Neutrophil (primary cell): ENCODE measurements around the gene MSL1.
A peak's percentile ranks its signal among the peaks of the same experiment; 100 is the strongest.

Source experiments
- H3K27ac ChIP-seq: fragments of 200-600 bp; sonication (generic); 2 replicates; pipeline ENCODE4 v1.5.1; 2016; ENCODE audit warnings: mild to moderate bottlenecking, moderate library complexity
- H3K27me3 ChIP-seq: fragments of 200-600 bp; sonication (generic); 2 replicates; pipeline ENCODE4 v1.6.0; 2016; ENCODE audit warnings: mild to moderate bottlenecking
- H3K36me3 ChIP-seq: fragments of 200-600 bp; sonication (generic); 2 replicates; pipeline ENCODE4 v1.5.1; 2017
- H3K4me1 ChIP-seq, 2 experiments: fragments of 200-600 bp in 1 of 2; sonication (generic) in 1 of 2; 1 replicate in 1 of 2; 2 replicates in 1 of 2; pipeline versions ENCODE4 v1.5.1 to v1.6.1; 2013 to 2016; ENCODE audit warnings: low read depth in 1 of 2, low read length in 1 of 2, mild to moderate bottlenecking in 1 of 2, moderate library complexity in 1 of 2; ENCODE audit not compliant: control insufficient read depth in 1 of 2, insufficient read depth in 1 of 2
- H3K4me3 ChIP-seq, 2 experiments: fragments of 200-600 bp in 1 of 2; sonication (generic) in 1 of 2; 1 replicate in 1 of 2; 2 replicates in 1 of 2; pipeline ENCODE4 v1.5.1; 2013 to 2016; ENCODE audit warnings: low read depth in 1 of 2, low read length in 1 of 2, mild to moderate bottlenecking in 1 of 2, moderate library complexity in 1 of 2
- H3K9me3 ChIP-seq: fragments of 200-600 bp; sonication (generic); 2 replicates; pipeline ENCODE4 v1.5.1; 2016
- CTCF ChIP-seq: fragments of 200-600 bp; sonication (generic); IDR thresholded peaks from 2 replicates; pipeline ENCODE4 v1.5.1; 2016; ENCODE audit warnings: antibody characterized with exemption

The MSL1 gene

GRCh38 chr17:40074175-40074512 is 47.6 kb upstream of the MSL1 start:
- Histone ChIP-seq H3K36me3 (peaks cover 24% of the 10 kb centered on the region), H3K27ac (peak overlapping the region; percentile 79), H3K9me3 (no peaks in the 10 kb centered on the region), H3K4me1 (peaks cover 59 to 68% of the 10 kb centered on the region in 2 experiments), H3K27me3 (no peaks in the 10 kb centered on the region), H3K4me3 (no peak overlapping the region)
- no peak for TF ChIP-seq CTCF

- TF ChIP-seq CTCF, result no peak
- peaks cover 53 to 61% of the 10 kb centered on the region in 2 experiments for H3K4me1 ChIP-seq
- H3K27me3 ChIP-seq, result no peaks in the 10 kb centered on the region
- H3K4me3 ChIP-seq, result peak overlapping the region in 1 of 2 experiments; percentile 32
- no peaks in the 10 kb centered on the region for H3K9me3 ChIP-seq
- H3K36me3 ChIP-seq, result peaks cover 30% of the 10 kb centered on the region
- peak overlapping the region; percentile 79 for H3K27ac ChIP-seq
Observed at GRCh38 chr17:40074871-40075200, 46.9 kb upstream of the MSL1 start.

GRCh38 chr17:40075201-40075941 is 46.4 kb upstream of the MSL1 start:
- peak; percentile 94 for TF ChIP-seq CTCF
- Histone ChIP-seq H3K9me3 (no peaks in the 10 kb centered on the region), H3K27ac (peak overlapping the region; percentile 79), H3K4me3 (peak overlapping the region; percentile 16 to 32), H3K36me3 (peaks cover 30% of the 10 kb centered on the region), H3K27me3 (no peaks in the 10 kb centered on the region), H3K4me1 (peaks cover 48 to 55% of the 10 kb centered on the region in 2 experiments)

GRCh38 chr17:40075942-40076498 is 45.8 kb upstream of the MSL1 start:
- H3K4me3 ChIP-seq, result peak overlapping the region in 1 of 2 experiments; percentile 32
- peak overlapping the region; percentile 79 for H3K27ac ChIP-seq
- H3K9me3 ChIP-seq, result no peaks in the 10 kb centered on the region
- H3K36me3 ChIP-seq, result peaks cover 34% of the 10 kb centered on the region
- peaks cover 41 to 49% of the 10 kb centered on the region in 2 experiments for H3K4me1 ChIP-seq
- H3K27me3 ChIP-seq, result no peaks in the 10 kb centered on the region
- no peak for TF ChIP-seq CTCF

- Histone ChIP-seq H3K27ac (peak overlapping the region; percentile 79), H3K36me3 (peaks cover 38% of the 10 kb centered on the region), H3K4me1 (peaks cover 35 to 43% of the 10 kb centered on the region in 2 experiments), H3K27me3 (no peaks in the 10 kb centered on the region), H3K9me3 (no peaks in the 10 kb centered on the region), H3K4me3 (no peak overlapping the region)
- no peak for TF ChIP-seq CTCF
Observed at GRCh38 chr17:40076591-40076990, 45.2 kb upstream of the MSL1 start.
